GM12878 (cell line): ENCODE results near the gene ITGAL. TPM values are rescaled to one million over a fixed set of nuclear protein-coding genes. Genes with fewer than 3 reads are reported as not detected.

Source experiments
- ATAC-seq: fragments of 200-7000 bp; cut with Tn5 transposase; 3 replicates; pipeline ENCODE4 v1.9.1; 2020; ENCODE audit warnings: mild to moderate bottlenecking, moderate library complexity
- Bru-seq: library from RNA; stranded (reverse); fragments of 400-500 nt; gene quantifications from one replicate; lab custom pipeline; 2021; lab: Mats Ljungman, UMichigan
- BruChase-seq, 2 experiments: library from RNA; stranded (reverse); fragments of 400-500 nt; gene quantifications; one replicate each; lab custom pipeline; 2021; lab: Mats Ljungman, UMichigan
- BruUV-seq: library from RNA; stranded (reverse); fragments of 400-500 nt; replicated peaks from 2 replicates; lab custom pipeline; 2021; lab: Mats Ljungman, UMichigan
- CTCF ChIA-PET: fragments of 300-600 bp; sonication (Branson Sonifier 250); formaldehyde crosslinking; extraction: SDS; loops from one replicate; lab custom pipeline; 2021; ENCODE audit warnings: inconsistent platforms; lab: Yijun Ruan, JAX
- POLR2A ChIA-PET: fragments of 350-600 bp; formaldehyde crosslinking; extraction: SDS; loops from one replicate; lab custom pipeline; 2021; ENCODE audit warnings: inconsistent platforms; lab: Charles Lee
- RAD21 ChIA-PET: fragments of 300-600 bp; sonication (Branson Sonifier 250); formaldehyde crosslinking; loops from one replicate; lab custom pipeline; 2023; ENCODE audit warnings: antibody characterized with exemption; ENCODE audit not compliant: unreplicated experiment; lab: Charles Lee
- SMC1A ChIA-PET: fragments of 300-600 bp; sonication (Branson Sonifier 250); formaldehyde crosslinking; loops from one replicate; lab custom pipeline; 2023; ENCODE audit not compliant: unreplicated experiment, uncharacterized antibody; lab: Charles Lee
- DNase-seq: peaks from one replicate; pipeline ENCODE4 v3.0.0-alpha.2; 2011; ENCODE audit warnings: low read depth, low spot score
- FAIRE-seq: peaks from 3 replicates; lab custom pipeline; 2011; peaks lifted over from hg19 to GRCh38; lab: Jason Lieb, UNC
- H2AFZ ChIP-seq: 2 replicates; pipeline ENCODE4 v1.6.0; 2011; ENCODE audit warnings: low read depth, low read length, control low read depth; ENCODE audit not compliant: control insufficient read depth
- H3K27ac ChIP-seq: 2 replicates; pipeline ENCODE4 v1.5.1; 2011; ENCODE audit warnings: control low read depth; ENCODE audit not compliant: control insufficient read depth, insufficient read depth
- H3K27me3 ChIP-seq, 2 experiments: replicated peaks in 1 of 2; 2 replicates each; pipeline versions ENCODE4 v1.6.0 to v1.6.1; 2011; ENCODE audit warnings: low read length in 1 of 2; ENCODE audit not compliant: control insufficient read depth in 2 of 2, insufficient read depth in 2 of 2
- H3K36me3 ChIP-seq, 2 experiments: 2 replicates each; pipeline ENCODE4 v1.5.1; 2011; ENCODE audit warnings: low read length in 1 of 2; ENCODE audit not compliant: control insufficient read depth in 2 of 2, insufficient read depth in 2 of 2
- H3K4me1 ChIP-seq: 2 replicates; pipeline ENCODE4 v1.6.1; 2011; ENCODE audit warnings: mild to moderate bottlenecking, low read length, moderate library complexity, mixed read lengths; ENCODE audit not compliant: control insufficient read depth, insufficient read depth
- H3K4me2 ChIP-seq: 2 replicates; pipeline ENCODE4 v1.6.0; 2011; ENCODE audit warnings: control low read depth; ENCODE audit not compliant: control insufficient read depth, insufficient read depth
- H3K4me3 ChIP-seq: fragments of 200-600 bp; sonication (generic); 2 replicates; pipeline ENCODE4 v1.5.1; 2016
- H3K79me2 ChIP-seq: 2 replicates; pipeline ENCODE4 v1.6.0; 2011; ENCODE audit warnings: low read length; ENCODE audit not compliant: control insufficient read depth, insufficient read depth
- H3K9ac ChIP-seq: 2 replicates; pipeline ENCODE4 v1.8.0; 2011; ENCODE audit warnings: low read length, control low read depth, mixed read lengths; ENCODE audit not compliant: control insufficient read depth, insufficient read depth
- H3K9me3 ChIP-seq: replicated peaks from 3 replicates; pipeline ENCODE4 v1.5.1; 2011; ENCODE audit warnings: mild to moderate bottlenecking, low read length; ENCODE audit not compliant: control insufficient read depth, insufficient read depth
- H4K20me1 ChIP-seq: 2 replicates; pipeline ENCODE4 v1.6.0; 2011; ENCODE audit not compliant: control insufficient read depth, insufficient read depth
- ATF3 ChIP-seq: IDR thresholded peaks from 2 replicates; pipeline ENCODE4 v1.6.1; 2011; ENCODE audit warnings: low read depth, mild to moderate bottlenecking, low read length, moderate library complexity, borderline replicate concordance; ENCODE audit errors: extremely low read depth
- ATF7 ChIP-seq: fragments of 450-650 bp; IDR thresholded peaks from 2 replicates; pipeline ENCODE4 v1.6.1; 2016; ENCODE audit warnings: low read depth, mild to moderate bottlenecking
- CEBPZ ChIP-seq: fragments of 150-350 bp; IDR thresholded peaks from 2 replicates; pipeline ENCODE4 v1.6.1; 2016; ENCODE audit warnings: low read depth, low read length
- CHD1 ChIP-seq: IDR thresholded peaks from 2 replicates; pipeline ENCODE4 v1.6.1; 2012; ENCODE audit warnings: low read depth, low read length, improper control_type of control experiment
- CHD4 ChIP-seq: fragments of 200-600 bp; sonication (generic); IDR thresholded peaks from 2 replicates; pipeline ENCODE4 v1.6.1; 2016; ENCODE audit warnings: mild to moderate bottlenecking
- HCFC1 ChIP-seq: fragments of 150-350 bp; IDR thresholded peaks from 2 replicates; pipeline ENCODE4 v1.6.1; 2014; ENCODE audit warnings: low read length
- IKZF2 ChIP-seq, 2 experiments: fragments of 450-650 bp; IDR thresholded peaks; 2 replicates each; pipeline ENCODE4 v1.6.1; 2017; ENCODE audit warnings: mild to moderate bottlenecking in 2 of 2, moderate library complexity in 2 of 2
- IRF3 ChIP-seq: fragments of 450-650 bp; IDR thresholded peaks from 2 replicates; pipeline ENCODE4 v1.6.1; 2014; ENCODE audit warnings: mild to moderate bottlenecking
- KAT2A ChIP-seq: conservative IDR thresholded peaks from 2 replicates; pipeline ENCODE4 v1.6.1; 2011; ENCODE audit warnings: low read depth, low read length; ENCODE audit not compliant: control insufficient read depth
- PAX8 ChIP-seq: fragments of 450-650 bp; IDR thresholded peaks from 2 replicates; pipeline ENCODE4 v1.6.1; 2017; ENCODE audit warnings: mild to moderate bottlenecking, moderate library complexity
- SMAD5 ChIP-seq: IDR thresholded peaks from 2 replicates; pipeline ENCODE4 v1.6.1; 2016; ENCODE audit warnings: antibody characterized with exemption, low read depth
- STAT1 ChIP-seq: fragments of 450-650 bp; conservative IDR thresholded peaks from 2 replicates; pipeline ENCODE4 v1.6.1; 2014; ENCODE audit warnings: antibody characterized with exemption, mild to moderate bottlenecking
- TCF12 ChIP-seq: IDR thresholded peaks from 2 replicates; pipeline ENCODE4 v1.6.1; 2011; ENCODE audit warnings: low read depth, mild to moderate bottlenecking, low read length
- ZNF24 ChIP-seq: fragments of 450-650 bp; IDR thresholded peaks from 2 replicates; pipeline ENCODE4 v1.6.1; 2017; ENCODE audit warnings: antibody characterized with exemption, mild to moderate bottlenecking
- WGBS: methylation state at CpG from one replicate; pipeline ENCODE4 v1.1.6; 2016; ENCODE audit warnings: low lambda C conversion rate; ENCODE audit not compliant: insufficient replicate concordance, insufficient coverage; ENCODE audit errors: missing lambda C conversion rate; 5-methylcytosine and 5-hydroxymethylcytosine counted together
- in situ Hi-C: fragments of 300-500 bp; cut with MboI; formaldehyde crosslinking; loops from 9 replicates; pipeline ENCODE4 v1.14.3; 2018; ENCODE audit warnings: mixed read lengths
- intact Hi-C: fragments of 100-400 bp; cut with micrococcal nuclease; formaldehyde crosslinking; loops from one replicate; pipeline ENCODE4 v1.14.2; 2022; ENCODE audit not compliant: unreplicated experiment
- long read RNA-seq, 2 experiments: library from polyadenylated mRNA; unstranded; transcript quantifications; one replicate each; pipeline ENCODE4 v2.0.0, GENCODE V29; 2019 to 2020
- polyA minus RNA-seq, 3 experiments: library from RNA; depleted of rRNA, polyadenylated mRNA; stranded (reverse); fragments of >200 nt; gene quantifications; 2 replicates each; pipeline ENCODE4 v1.2.3, GENCODE V29; 2011
- polyA plus RNA-seq, 11 experiments: library from polyadenylated mRNA; depleted of rRNA in 4 of 11; unstranded in 6 of 11; stranded (reverse) in 5 of 11; fragments of >200 nt; fragmentation: Nextera tagmentation in 4 of 11; fragmentation: Illumina TruSeq in 1 of 11; extraction: Ambion mirVana in 4 of 11; extraction: Trizol in 1 of 11; gene quantifications; 1 replicate in 1 of 11; 2 replicates in 10 of 11; pipeline versions ENCODE4 v1.2.1 to v1.2.3, GENCODE V29; 2011 to 2016; ENCODE audit warnings: inconsistent platforms in 2 of 11, missing spikeins in 2 of 11, low read depth in 1 of 11
- total RNA-seq, 4 experiments: library from RNA; depleted of rRNA in 3 of 4; stranded (reverse); fragments of >200 nt in 3 of 4; fragmentation: Illumina TruSeq in 1 of 4; extraction: Trizol in 1 of 4; gene quantifications; 2 replicates each; pipeline versions ENCODE4 v1.2.1 to v1.2.3, GENCODE V29; 2013 to 2021

Gene ITGAL
- 150 and 164 TPM in 2 replicates for total RNA-seq (2013; cell fraction: nucleolus; rRNA removed)
- 62.8 and 91.0 TPM in 2 replicates for total RNA-seq (2014; rRNA removed)
- 56.2 and 65.6 TPM in 2 replicates for total RNA-seq (2014; rRNA removed; fragmentation: Illumina TruSeq; extraction: Trizol)
- total RNA-seq (2021), result 170 TPM in 2 replicates
- polyA plus RNA-seq (2011; ENCODE audit: low read depth), result 33.4 TPM
- 73.8 and 97.2 TPM in 2 replicates for polyA plus RNA-seq (2011; rRNA removed)
- polyA plus RNA-seq (2011; cell fraction: cytosol; rRNA removed), result 104 and 127 TPM in 2 replicates
- 199 and 213 TPM in 2 replicates for polyA plus RNA-seq (2011; cell fraction: nucleus; rRNA removed)
- 64.4 and 120 TPM in 2 replicates for polyA plus RNA-seq (2012)
- polyA plus RNA-seq (2014; fragmentation: Illumina TruSeq; extraction: Trizol), result 140 and 185 TPM in 2 replicates
- 10 to 100 TPM; 10.7 to 12.1 TPM for polyA plus RNA-seq (2014; fragmentation: Nextera tagmentation; extraction: Ambion mirVana)
- polyA plus RNA-seq (2014; rRNA removed), result 96.5 and 104 TPM in 2 replicates
- polyA plus RNA-seq (2016; fragmentation: Nextera tagmentation; extraction: Ambion mirVana), result 100 to 1,000 TPM; 109 to 111 TPM
- 106 and 131 TPM in 2 replicates for polyA minus RNA-seq (2011; rRNA and poly(A)+ RNA removed)
- polyA minus RNA-seq (2011; cell fraction: cytosol; rRNA and poly(A)+ RNA removed), result 80.5 and 81.6 TPM in 2 replicates
- 99.7 and 175 TPM in 2 replicates for polyA minus RNA-seq (2011; cell fraction: nucleus; rRNA and poly(A)+ RNA removed)
- percentile 77 among the genes with signal in this experiment for Bru-seq, nascent RNA
- percentile 87 among the genes with signal in this experiment for BruChase-seq, experiment 1, labeled RNA remaining after a 6-hour chase
- percentile 80 among the genes with signal in this experiment for BruChase-seq, experiment 2, labeled RNA remaining after a 2-hour chase
- long read RNA-seq, experiment 1, full-length matches to known transcripts, result 2 of 17 reads
- long read RNA-seq, experiment 1, partial matches to known transcripts, result 8 of 17 reads
- long read RNA-seq, experiment 1, other reads (novel, unspliced or antisense), result 7 of 17 reads
- long read RNA-seq, experiment 2, partial matches to known transcripts, result 15 of 25 reads
- long read RNA-seq, experiment 2, other reads (novel, unspliced or antisense), result 10 of 25 reads

- Histone ChIP-seq H2AFZ (no peak within 1 kb of the TSS), H3K4me2 (peak within 1 kb of the TSS; percentile 95), H3K9me3 (no peaks in the 10 kb centered on the region; the same call in 2 of the 3 replicates), H3K36me3 (peaks cover 4% of the 10 kb centered on the region in 2 experiments; a peak in 2 of 4 replicates), H3K9ac (peak within 1 kb of the TSS; percentile 93), H3K27me3 (no peaks in the 10 kb centered on the region), H3K4me1 (peaks cover 40% of the 10 kb centered on the region), H3K4me3 (peak within 1 kb of the TSS; percentile 96), H4K20me1 (no peaks in the 10 kb centered on the region), H3K79me2 (peaks cover 27% of the 10 kb centered on the region), H3K27ac (peak within 1 kb of the TSS; percentile 90)
- in situ Hi-C loops (loop anchor here (25.0 kb wide), 1 partner anchor 1415 kb away; no protein-coding TSS in a partner anchor), intact Hi-C loops (loop anchor here (1.0 to 2.0 kb wide), 2 partner anchors 28 to 55 kb away; partner anchors contain the start of gene SEPHS2)
- FAIRE-seq (peak; percentile 86), ATAC-seq (peak; percentile 67), DNase-seq (peak; percentile 98)
- ChIA-PET POLR2A (interaction anchor here (0.5 to 11.0 kb wide), 11 partner anchors 8 to 412 kb away, joined by 3 to 367 read pairs (median 7); partner anchors contain the start of genes DCTPP1 and ZNF48), SMC1A (interaction anchor here (0.8 to 11.2 kb wide), 10 partner anchors 8 to 92 kb away, joined by 3 to 431 read pairs (median 8); partner anchors contain the start of genes DCTPP1, SEPHS2, ZNF747 and ZNF764), RAD21 (interaction anchor here (1.1 to 11.0 kb wide), 11 partner anchors 8 to 126 kb away, joined by 3 to 307 read pairs (median 6); partner anchors contain the start of genes DCTPP1 and ZNF747), CTCF (interaction anchor here (1.1 to 7.5 kb wide), 9 partner anchors 13 to 63 kb away, joined by 3 to 125 read pairs (median 5); partner anchors contain the start of genes DCTPP1 and ZNF747)
- WGBS, result 0% methylated on average over 8 of the region's 8 CpGs
- BruUV-seq, result no TSS peak
- peak; percentile 83 for TF ChIP-seq TCF12
- 0 out of 2 replicates have a peak, but pooled peaks have one; percentile 61 for TF ChIP-seq ZNF24
- no peak for TF ChIP-seq KAT2A
- TF ChIP-seq SMAD5, result peak; percentile 25
- no peak for TF ChIP-seq HCFC1
- peak; percentile 90; the same call in 1 of the 2 replicates for TF ChIP-seq CHD1
- no peak for TF ChIP-seq CEBPZ
- TF ChIP-seq ATF3, result no peak
- peak; percentile 88 for TF ChIP-seq ATF7
- peak; percentile 94 to 97 for TF ChIP-seq IKZF2 (IDR thresholded peaks at IDR 0.05)
- no peak for TF ChIP-seq STAT1
- no peak for TF ChIP-seq PAX8
- TF ChIP-seq IRF3, result no peak
- TF ChIP-seq CHD4, result no peak
Measured at GRCh38 chr16:30472328-30472942, at the start of gene ITGAL. Gene ITGAL (plus strand): TSS chr16:30472742. CDS start chr16:30472838, 96 bp downstream.
